ENCODE data around the gene ADRA2C. TPM values are rescaled to one million over a fixed set of nuclear protein-coding genes. Genes with fewer than 3 reads are reported as not detected.

Gene ADRA2C
- total RNA-seq (2021) = 7.2 and 8.6 TPM in 2 replicates
- long read RNA-seq = 0 reads

DNA sequence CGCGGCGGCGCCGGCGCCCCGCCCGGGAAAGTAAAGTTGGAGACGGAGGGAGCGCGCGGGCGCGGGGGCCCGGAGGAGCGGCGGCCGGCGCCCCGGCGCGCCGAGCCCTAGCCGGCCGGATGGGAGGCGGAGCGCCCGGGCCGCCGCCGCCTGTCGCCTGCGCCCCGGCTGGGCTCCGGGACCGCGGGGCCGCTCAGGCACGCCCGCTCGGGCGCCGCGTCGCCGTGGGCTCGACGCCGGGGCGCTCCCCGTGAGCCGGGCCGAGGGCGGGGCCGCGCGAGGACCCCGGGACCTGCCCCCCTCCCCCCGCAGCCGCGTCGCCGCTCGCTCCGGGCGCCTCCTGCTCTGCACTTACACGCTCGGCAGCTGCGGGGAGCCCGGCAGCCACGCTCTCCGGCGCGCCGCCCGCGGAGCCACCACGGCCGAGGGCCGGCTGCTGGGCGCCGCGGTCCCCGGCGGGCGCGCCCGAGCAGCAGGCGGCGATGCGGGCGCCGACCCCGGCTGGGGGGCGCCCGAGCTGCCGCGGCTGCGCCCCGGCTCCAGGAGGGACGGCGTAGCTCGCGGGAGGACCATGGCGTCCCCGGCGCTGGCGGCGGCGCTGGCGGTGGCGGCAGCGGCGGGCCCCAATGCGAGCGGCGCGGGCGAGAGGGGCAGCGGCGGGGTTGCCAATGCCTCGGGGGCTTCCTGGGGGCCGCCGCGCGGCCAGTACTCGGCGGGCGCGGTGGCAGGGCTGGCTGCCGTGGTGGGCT lies at the start of gene ADRA2C:
Gene ADRA2C, plus strand, starts transcription at position 350 of the 749 bp plus-strand sequence. Its CDS starts 222 bp downstream, at position 572.
- H3K4ac ChIP-seq (ENCODE audit: low read depth, low read length) = no peak within 1 kb of the TSS
- no peak within 1 kb of the TSS for H2BK20ac ChIP-seq (ENCODE audit: low read depth, low read length, poor library complexity, severe bottlenecking)
- H4K91ac ChIP-seq (ENCODE audit: insufficient read length, low read depth, low read length) = no peak within 1 kb of the TSS
- peaks cover 0 to 2% (median 0%) of the 10 kb centered on the region in 3 experiments; a peak in 2 of 7 replicates for H3K36me3 Mint-ChIP-seq (ENCODE audit: insufficient read depth in 1 of 3, low read depth in 3 of 3)
- peak within 1 kb of the TSS; percentile 0 for H3K18ac ChIP-seq (ENCODE audit: insufficient read length, low read depth, low read length)
- no peak within 1 kb of the TSS for H3K27ac ChIP-seq (ENCODE audit: insufficient read length, low read depth, low read length)
- no peak for TF ChIP-seq CTCF (conservative IDR thresholded peaks at IDR 0.05)
- no peak for DNase-seq
- peaks cover 47% of the 10 kb centered on the region for H3K27me3 Mint-ChIP-seq (ENCODE audit: low read depth)
- H3K9ac ChIP-seq (ENCODE audit: extremely low read depth, insufficient read length, low read length) = no peak within 1 kb of the TSS
- peak within 1 kb of the TSS; percentile 76 to 90 for H3K4me3 Mint-ChIP-seq
- H2BK120ac ChIP-seq (ENCODE audit: low read depth, low read length, poor library complexity, severe bottlenecking) = no peak within 1 kb of the TSS
- no peak within 1 kb of the TSS for H3K23ac ChIP-seq (ENCODE audit: insufficient read length, low read depth, low read length)
- no peak within 1 kb of the TSS; the same call in 1 of the 2 replicates for H2BK15ac ChIP-seq (ENCODE audit: low read depth, low read length)
- no peak within 1 kb of the TSS for H4K8ac ChIP-seq (replicated peaks; ENCODE audit: insufficient read length, low read depth, low read length)
- no peaks in the 10 kb centered on the region for H3K79me2 ChIP-seq (ENCODE audit: insufficient read depth, low read length)
- H3K9me3 ChIP-seq (ENCODE audit: control insufficient read depth, low read depth, low read length) = no peaks in the 10 kb centered on the region
- H3K27me3 ChIP-seq (ENCODE audit: insufficient read depth, low read length) = peaks cover 6% of the 10 kb centered on the region; the same call in 1 of the 2 replicates
- H3T11ph ChIP-seq (ENCODE audit: low read length) = no peak within 1 kb of the TSS
- peaks cover 3% of the 10 kb centered on the region for H3K23me2 ChIP-seq (ENCODE audit: insufficient read length, low read depth, low read length, poor library complexity, severe bottlenecking)
- peaks cover 11 to 18% of the 10 kb centered on the region in 2 experiments for H3K4me1 Mint-ChIP-seq
- H3K4me2 ChIP-seq (ENCODE audit: insufficient read depth, insufficient read length, low read length) = peak within 1 kb of the TSS; percentile 44
- no CpG with 5 or more reads among the region's 131 CpGs for WGBS (ENCODE audit: extremely low coverage, insufficient read length, low lambda C conversion rate)
- peak within 1 kb of the TSS; percentile 0; the same call in 1 of the 2 replicates for H3K14ac ChIP-seq (ENCODE audit: insufficient read depth, low read length)
- peak within 1 kb of the TSS in 1 of 3 experiments; percentile 49; a peak in 1 of 7 replicates for H3K27ac Mint-ChIP-seq
- H2BK5ac ChIP-seq (ENCODE audit: insufficient read length, low read length) = no peak within 1 kb of the TSS
- no peaks in the 10 kb centered on the region; the same call in 1 of the 2 replicates for H3K4me1 ChIP-seq (ENCODE audit: insufficient read depth, low read length)
- H2AK5ac ChIP-seq (ENCODE audit: insufficient read length, low read length) = no peak within 1 kb of the TSS
- no peak within 1 kb of the TSS for H3K56ac ChIP-seq (ENCODE audit: insufficient read length, low read depth, low read length)
- no peak within 1 kb of the TSS for H2AFZ ChIP-seq (ENCODE audit: low read length)
- no peaks in the 10 kb centered on the region for H3K79me1 ChIP-seq (ENCODE audit: insufficient read depth, low read depth, low read length, poor library complexity, severe bottlenecking)
- no peak within 1 kb of the TSS for H4K5ac ChIP-seq (ENCODE audit: insufficient read length, low read depth, low read length)
- peaks cover 0 to 1% of the 10 kb centered on the region in 2 experiments; a peak in 1 of 5 replicates for H3K9me3 Mint-ChIP-seq
- no peaks in the 10 kb centered on the region for H4K20me1 ChIP-seq (ENCODE audit: control insufficient read depth, insufficient read depth, insufficient read length)
- no peak within 1 kb of the TSS for H2BK12ac ChIP-seq (ENCODE audit: insufficient read length, low read depth, low read length)

Measured in H9 (cell line).